Stomach smooth muscle (tissue), 2 donors: ENCODE measurements around the gene LGI4.
"Not testable (repeated sequence)": the region's sequence is repeated elsewhere in the genome, so short reads cannot be mapped to it uniquely, and the experiment has no call there.

ENCODE experiments used
- H3K27ac ChIP-seq: one replicate; pipeline ENCODE4 v1.7.0; 2013; ENCODE audit warnings: mild to moderate bottlenecking, low read length, inconsistent platforms
- H3K27me3 ChIP-seq, 2 donors: one replicate each; pipeline ENCODE4 v1.7.0; 2013; ENCODE audit warnings: low read length in 2 of 2; ENCODE audit not compliant: insufficient read depth in 2 of 2, control insufficient read depth in 1 of 2
- H3K36me3 ChIP-seq, 2 donors: one replicate each; pipeline ENCODE4 v1.7.0; 2013; ENCODE audit warnings: low read length in 2 of 2; ENCODE audit not compliant: control insufficient read depth in 2 of 2, insufficient read depth in 2 of 2
- H3K4me1 ChIP-seq: one replicate; pipeline ENCODE4 v1.7.0; 2013; ENCODE audit warnings: low read length; ENCODE audit not compliant: control insufficient read depth, insufficient read depth
- H3K4me3 ChIP-seq, 2 donors: one replicate each; pipeline ENCODE4 v1.7.0; 2013; ENCODE audit warnings: low read length in 2 of 2
- H3K9ac ChIP-seq, 2 donors: one replicate each; pipeline ENCODE4 v1.7.0; 2013; ENCODE audit warnings: low read length in 2 of 2, mild to moderate bottlenecking in 1 of 2
- H3K9me3 ChIP-seq, 2 donors: one replicate each; pipeline ENCODE4 v1.7.0; 2013; ENCODE audit warnings: low read length in 2 of 2; ENCODE audit not compliant: control insufficient read depth in 2 of 2
- donor health status: healthy.
- donor health status: Pancreatic carcinoma.

Gene LGI4

GRCh38 chr19:35130761-35131720, 3.8 kb downstream of the LGI4 start:
- Histone ChIP-seq H3K4me3 (no peak overlapping the region), H3K27ac (no peak overlapping the region), H3K4me1 (peaks cover 13% of the 10 kb centered on the region), H3K36me3 (no peaks in the 10 kb centered on the region), H3K9ac (no peak overlapping the region), H3K9me3 (no peaks in the 10 kb centered on the region), H3K27me3 (peaks cover under 1 to 3% of the 10 kb centered on the region in 2 donors)

- H3K36me3 ChIP-seq, H3K9ac ChIP-seq, H3K27me3 ChIP-seq, H3K9me3 ChIP-seq, H3K4me3 ChIP-seq, H3K27ac ChIP-seq: not testable (repeated sequence)
- peaks cover 16% of the 10 kb centered on the region for H3K4me1 ChIP-seq
Observed at GRCh38 chr19:35129724-35130274, 5.1 kb downstream of the LGI4 start.

GRCh38 chr19:35128398-35129057, 6.3 kb downstream of the LGI4 start:
- peaks cover 24% of the 10 kb centered on the region for H3K4me1 ChIP-seq
- no peaks in the 10 kb centered on the region for H3K9me3 ChIP-seq
- no peaks in the 10 kb centered on the region for H3K36me3 ChIP-seq
- H3K9ac ChIP-seq: no peak overlapping the region
- no peak overlapping the region for H3K4me3 ChIP-seq
- no peaks in the 10 kb centered on the region for H3K27me3 ChIP-seq
- no peak overlapping the region for H3K27ac ChIP-seq

GRCh38 chr19:35127871-35128270, 7.0 kb downstream of the LGI4 start:
- Histone ChIP-seq H3K27ac (no peak overlapping the region), H3K27me3 (no peaks in the 10 kb centered on the region), H3K4me3 (no peak overlapping the region), H3K4me1 (peaks cover 24% of the 10 kb centered on the region), H3K9me3 (no peaks in the 10 kb centered on the region), H3K36me3 (no peaks in the 10 kb centered on the region), H3K9ac (no peak overlapping the region)

GRCh38 chr19:35126624-35126959, 8.3 kb downstream of the LGI4 start:
- Histone ChIP-seq H3K9ac (no peak overlapping the region), H3K4me1 (peaks cover 27% of the 10 kb centered on the region)

DNA sequence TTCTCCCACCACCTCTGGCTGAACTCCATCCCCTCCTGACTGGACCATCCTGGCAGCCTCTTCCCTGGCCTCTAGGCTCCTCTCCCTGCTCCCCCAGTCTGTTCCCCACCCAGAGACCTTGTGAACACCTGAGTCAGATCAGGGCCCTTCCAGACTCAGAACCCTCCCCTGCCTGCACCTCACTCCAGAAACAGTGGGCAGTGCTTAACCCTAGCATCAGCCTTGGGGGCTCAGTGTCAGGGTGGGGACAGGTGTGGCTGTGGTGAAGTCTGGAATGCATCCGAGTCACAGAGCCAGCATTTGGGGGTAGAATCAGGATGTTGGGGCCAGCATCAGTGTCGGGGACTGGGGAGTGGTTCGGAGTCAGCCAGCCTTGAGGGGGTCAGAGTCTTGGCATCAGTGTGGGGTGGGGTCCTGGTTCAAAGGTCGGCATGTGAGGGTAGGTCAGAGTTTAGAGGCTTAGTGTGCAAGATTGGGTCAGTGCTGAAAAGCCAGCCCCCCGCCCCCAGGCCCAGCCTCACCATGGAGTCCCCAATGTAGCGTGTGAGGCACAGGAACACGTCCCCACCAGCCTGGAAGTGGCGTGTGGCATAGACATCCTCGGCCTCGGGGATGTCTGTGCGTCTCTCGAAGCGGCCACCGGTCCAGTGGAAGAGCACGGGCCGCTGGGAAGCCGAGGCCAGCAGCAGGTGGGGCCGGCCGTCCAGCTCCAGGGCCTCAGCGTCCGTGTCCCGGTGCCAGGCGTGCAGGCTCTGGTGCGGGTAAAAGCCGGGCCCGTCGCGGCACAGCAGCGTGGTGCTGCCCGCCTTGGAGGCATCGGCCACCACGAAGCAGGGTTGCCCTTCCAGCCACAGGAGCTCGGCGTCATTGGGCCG, 8.9 kb downstream of the LGI4 start:
- Histone ChIP-seq H3K27ac (no peak overlapping the region), H3K36me3 (no peaks in the 10 kb centered on the region), H3K9ac (no peak overlapping the region), H3K4me1 (peaks cover 27% of the 10 kb centered on the region), H3K4me3 (no peak overlapping the region), H3K27me3 (no peaks in the 10 kb centered on the region), H3K9me3 (no peaks in the 10 kb centered on the region)

More at GRCh38 chr19:35126624-35126959, 8.3 kb downstream of the LGI4 start:
- H3K27ac ChIP-seq: no peak overlapping the region
- H3K9me3 ChIP-seq: no peaks in the 10 kb centered on the region
- H3K36me3 ChIP-seq: no peaks in the 10 kb centered on the region
- no peaks in the 10 kb centered on the region for H3K27me3 ChIP-seq
- no peak overlapping the region for H3K4me3 ChIP-seq

DNA sequence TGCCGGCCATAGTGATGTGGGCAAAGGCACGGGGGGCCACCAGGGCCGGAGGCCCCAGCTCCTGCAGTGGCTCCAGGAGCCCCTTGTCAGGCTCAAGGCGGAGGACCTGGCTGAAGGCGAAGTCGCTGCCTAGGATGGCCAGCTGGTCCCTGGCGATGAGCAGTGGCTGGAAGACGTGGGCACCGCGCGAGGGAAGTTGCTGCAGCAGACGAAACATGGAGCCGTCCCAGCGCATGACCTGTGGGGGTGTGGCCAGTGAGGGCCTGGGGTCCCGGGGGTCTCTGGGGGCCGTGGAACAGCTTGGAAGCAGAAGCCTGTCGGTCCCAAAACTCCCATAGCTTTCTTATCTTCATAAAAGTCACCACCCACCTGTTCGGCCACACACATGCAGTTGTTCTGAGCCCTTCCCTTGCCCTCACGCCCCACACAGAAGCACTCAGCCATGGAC, 9.6 kb downstream of the LGI4 start:
- H3K9ac ChIP-seq: no peak overlapping the region
- peaks cover 29% of the 10 kb centered on the region for H3K4me1 ChIP-seq
- H3K27ac ChIP-seq: no peak overlapping the region
- no peaks in the 10 kb centered on the region for H3K27me3 ChIP-seq
- no peaks in the 10 kb centered on the region for H3K36me3 ChIP-seq
- H3K4me3 ChIP-seq: peak overlapping the region in 1 of 2 donors; percentile 95
- no peaks in the 10 kb centered on the region for H3K9me3 ChIP-seq

DNA sequence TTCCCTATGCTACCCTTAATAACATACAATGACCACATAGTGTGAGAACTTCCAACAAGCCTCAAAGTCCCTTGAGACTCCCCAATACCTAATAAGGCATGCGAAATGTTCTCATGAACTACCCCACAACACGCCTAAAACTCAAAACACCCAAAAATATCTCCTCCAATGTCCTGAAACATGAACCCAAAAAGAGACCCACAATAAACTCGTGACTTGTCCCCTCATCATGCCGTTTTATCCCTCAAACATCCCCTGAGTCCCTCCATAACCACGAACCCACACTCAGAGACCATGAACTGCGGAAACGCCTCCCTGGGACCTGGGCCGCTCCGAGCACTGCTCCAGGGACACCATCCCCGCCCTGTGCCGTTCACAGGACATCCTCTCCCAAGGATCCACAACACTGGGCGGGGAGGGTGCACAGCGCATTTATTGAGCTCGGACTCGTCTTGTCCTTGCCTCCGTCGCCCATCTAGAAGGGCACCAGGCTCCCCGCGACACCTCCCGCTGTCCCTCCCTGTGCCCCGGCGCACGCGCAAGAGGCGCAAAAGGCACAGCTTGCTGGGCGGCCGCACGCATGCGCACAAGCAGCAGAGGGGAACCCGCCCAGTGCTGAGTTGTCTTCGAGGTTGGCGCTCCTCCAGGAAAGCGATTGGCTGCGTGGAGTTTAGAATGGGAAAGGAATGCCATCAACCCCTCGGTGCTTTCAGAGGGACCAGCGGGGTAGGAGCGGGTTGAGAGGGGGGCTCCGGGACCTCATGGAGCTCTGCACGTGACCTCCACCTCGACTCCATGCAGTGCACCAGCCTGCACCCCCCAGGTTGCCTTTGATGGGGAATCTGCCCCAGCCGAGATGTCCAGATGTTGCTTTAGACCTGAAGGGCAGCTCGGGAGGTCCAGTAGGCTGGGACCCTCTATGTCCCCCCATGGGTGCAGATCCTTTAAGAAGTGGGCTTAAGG, 10.5 kb downstream of the LGI4 start:
- Histone ChIP-seq H3K9me3 (no peaks in the 10 kb centered on the region), H3K4me3 (peak overlapping the region; percentile 73 to 95), H3K36me3 (no peaks in the 10 kb centered on the region), H3K27ac (peak overlapping the region; percentile 37), H3K4me1 (peaks cover 29% of the 10 kb centered on the region), H3K27me3 (no peaks in the 10 kb centered on the region), H3K9ac (peak overlapping the region; percentile 68 to 82)

- Histone ChIP-seq H3K4me3 (peak overlapping the region; percentile 73 to 95), H3K27ac (peak overlapping the region; percentile 37), H3K9me3 (no peaks in the 10 kb centered on the region), H3K9ac (no peak overlapping the region), H3K27me3 (no peaks in the 10 kb centered on the region), H3K36me3 (no peaks in the 10 kb centered on the region), H3K4me1 (peaks cover 29% of the 10 kb centered on the region)
Observed at GRCh38 chr19:35123573-35123972, 11.3 kb downstream of the LGI4 start.
